GM19023 (cell line): ENCODE data around the gene COL4A1.

Experiments
- ATAC-seq: cut with Tn5 transposase; IDR thresholded peaks from one replicate; pipeline ENCODE4 v1.9.1; 2021; ENCODE audit warnings: mild to moderate bottlenecking, moderate library complexity; ENCODE audit not compliant: unreplicated experiment

COL4A1 gene

GRCh38 chr13:110306960-110307766, at the start of gene COL4A1, which contains the start of gene COL4A2:
COL4A1 (minus strand) TSS chr13:110307157; CDS start chr13:110307027, 130 bp downstream.
COL4A2 (plus strand) TSS chr13:110307284; CDS start chr13:110307904, 620 bp downstream.
- no peak for ATAC-seq

GRCh38 chr13:110356362-110356761, 49.4 kb upstream of the COL4A1 start:
- ATAC-seq = no peak

- ATAC-seq = no peak
These were observed 47.9 kb upstream of the COL4A1 start for GRCh38 chr13:110354715-110355473.

GRCh38 chr13:110354123-110354627, 47.2 kb upstream of the COL4A1 start:
- ATAC-seq = no peak

GRCh38 chr13:110353339-110353977, 46.5 kb upstream of the COL4A1 start:
- ATAC-seq = no peak

GRCh38 chr13:110352735-110353134, 45.8 kb upstream of the COL4A1 start:
- ATAC-seq = no peak

- no peak for ATAC-seq
These were observed 44.9 kb upstream of the COL4A1 start for GRCh38 chr13:110351636-110352420.

GRCh38 chr13:110350509-110350908, 43.6 kb upstream of the COL4A1 start:
- ATAC-seq = no peak

- ATAC-seq = no peak
These were observed 43.1 kb upstream of the COL4A1 start for GRCh38 chr13:110350049-110350448.

GRCh38 chr13:110349239-110349638, 42.3 kb upstream of the COL4A1 start:
- ATAC-seq = no peak

- ATAC-seq = no peak
These were observed 41.5 kb upstream of the COL4A1 start for GRCh38 chr13:110348309-110349105.

- ATAC-seq = no peak
These were observed 40.8 kb upstream of the COL4A1 start for GRCh38 chr13:110347535-110348308.

- no peak for ATAC-seq
These were observed 40.1 kb upstream of the COL4A1 start for GRCh38 chr13:110347088-110347487.

- ATAC-seq = no peak
These were observed 39.7 kb upstream of the COL4A1 start for GRCh38 chr13:110346661-110347067.

- no peak for ATAC-seq
These were observed 38.7 kb upstream of the COL4A1 start for GRCh38 chr13:110345701-110346100.

- ATAC-seq = no peak
These were observed 38.3 kb upstream of the COL4A1 start for GRCh38 chr13:110345266-110345665.

- ATAC-seq = no peak
These were observed 37.4 kb upstream of the COL4A1 start for GRCh38 chr13:110344320-110344719.

GRCh38 chr13:110343241-110343865, 36.4 kb upstream of the COL4A1 start:
- no peak for ATAC-seq
